HG02938 (cell line): ENCODE results near the gene HAP1.
A peak's percentile ranks its signal among the peaks of the same experiment; 100 is the strongest.
"Not testable (repeated sequence)": the region's sequence is repeated elsewhere in the genome, so short reads cannot be mapped to it uniquely, and the experiment has no call there.

ENCODE experiments used
- ATAC-seq: cut with Tn5 transposase; IDR thresholded peaks from one replicate; pipeline ENCODE4 v1.9.1; 2021; ENCODE audit warnings: mild to moderate bottlenecking, moderate library complexity; ENCODE audit not compliant: unreplicated experiment

Gene HAP1

GRCh38 chr17:41692722-41693521 is 41.5 kb downstream of the HAP1 start:
- no peak for ATAC-seq

GRCh38 chr17:41691031-41691777 is 43.2 kb downstream of the HAP1 start:
- ATAC-seq: no peak

- ATAC-seq: no peak
These were observed 43.9 kb downstream of the HAP1 start for GRCh38 chr17:41690497-41690896.

GRCh38 chr17:41689497-41690299 is 44.7 kb downstream of the HAP1 start:
- no peak for ATAC-seq

GRCh38 chr17:41688641-41689496 is 45.6 kb downstream of the HAP1 start, which contains the start of gene EIF1:
Gene EIF1 (plus strand): TSS chr17:41688885. CDS start chr17:41689039, 154 bp downstream.
- ATAC-seq: peak; percentile 67

- no peak for ATAC-seq
These were observed 46.4 kb downstream of the HAP1 start for GRCh38 chr17:41687828-41688640.

GRCh38 chr17:41686281-41686680 is 48.2 kb downstream of the HAP1 start:
- ATAC-seq: no peak

- not testable (repeated sequence) for ATAC-seq
These were observed 48.7 kb downstream of the HAP1 start for GRCh38 chr17:41685753-41686152.

GRCh38 chr17:41684035-41684434 is 50.4 kb downstream of the HAP1 start:
- ATAC-seq: no peak

- ATAC-seq: no peak
These were observed 50.9 kb downstream of the HAP1 start for GRCh38 chr17:41683441-41684007.

- no peak for ATAC-seq
These were observed 51.8 kb downstream of the HAP1 start for GRCh38 chr17:41682631-41683030.

- no peak for ATAC-seq
These were observed 52.7 kb downstream of the HAP1 start for GRCh38 chr17:41681776-41682175.

- no peak for ATAC-seq
These were observed 53.9 kb downstream of the HAP1 start for GRCh38 chr17:41680426-41681040.

GRCh38 chr17:41679740-41680425 is 54.6 kb downstream of the HAP1 start:
- ATAC-seq: no peak

GRCh38 chr17:41678907-41679739 is 55.3 kb downstream of the HAP1 start:
- peak; percentile 51 for ATAC-seq

GRCh38 chr17:41678411-41678906 is 56.0 kb downstream of the HAP1 start:
- peak; percentile 19 for ATAC-seq

- no peak for ATAC-seq
These were observed 58.4 kb downstream of the HAP1 start for GRCh38 chr17:41676058-41676419.
